ENCODE results near the gene DHRS7B. TPM values are rescaled to one million over a fixed set of nuclear protein-coding genes. Genes with fewer than 3 reads are reported as not detected.

Gene DHRS7B
- total and polyA plus RNA-seq, 11 donors = 20.2 to 45.2 (median 35.7) TPM

DNA sequence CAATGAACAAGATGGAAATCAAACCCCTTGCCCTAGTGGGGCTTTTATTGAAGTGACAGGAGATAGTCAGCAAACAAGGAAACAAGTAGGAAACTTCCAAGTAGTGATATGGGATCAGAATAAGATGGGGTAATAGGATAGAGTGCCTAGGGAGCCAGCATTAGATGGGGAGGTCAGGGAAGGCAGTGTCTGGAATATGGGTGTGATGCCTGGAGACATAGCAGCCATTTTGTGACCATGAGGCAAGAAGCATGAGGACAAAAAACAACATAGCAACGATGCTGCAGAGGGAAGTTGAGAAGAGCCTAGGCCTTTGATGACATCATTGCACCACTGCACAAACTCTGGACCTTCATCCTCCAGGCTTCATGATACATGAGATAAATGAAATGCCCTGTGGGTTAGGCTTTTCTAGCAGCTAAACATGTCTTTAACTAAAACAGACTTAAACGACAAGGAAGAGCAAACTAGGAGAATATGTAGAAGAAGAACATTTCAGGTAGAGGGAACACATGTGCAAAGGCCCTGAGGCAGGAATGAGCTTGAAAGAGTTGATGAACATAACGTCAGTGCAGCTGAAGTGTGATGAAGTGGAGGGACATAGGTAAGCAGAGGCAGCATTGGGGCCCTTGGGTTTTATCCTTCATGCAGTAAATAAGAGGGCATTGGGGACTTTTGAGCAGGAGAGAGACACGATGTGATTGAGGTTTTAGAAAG lies 105.4 kb downstream of the DHRS7B start:
- Histone ChIP-seq H3K36me3 (no peaks in the 10 kb centered on the region), H3K27me3 (no peaks in the 10 kb centered on the region), H3K4me1 (peaks cover 0 to 13% (median 0%) of the 10 kb centered on the region in 12 donors), H3K9me3 (peaks cover 0 to 8% (median 2%) of the 10 kb centered on the region in 12 donors), H3K27ac (no peak overlapping the region), H3K4me3 (no peak overlapping the region)
- DNase-seq (no peak), ATAC-seq (no peak)
- intact Hi-C loops (cut with DNase I) = no loop called here
- TF ChIP-seq CTCF (IDR thresholded peaks at IDR 0.05) (no peak), POLR2A (IDR thresholded peaks at IDR 0.05) (no peak)
- 93 to 96% (median 94%) methylated on average over 4 of the region's 4 CpGs for WGBS, 4 donors

DNA sequence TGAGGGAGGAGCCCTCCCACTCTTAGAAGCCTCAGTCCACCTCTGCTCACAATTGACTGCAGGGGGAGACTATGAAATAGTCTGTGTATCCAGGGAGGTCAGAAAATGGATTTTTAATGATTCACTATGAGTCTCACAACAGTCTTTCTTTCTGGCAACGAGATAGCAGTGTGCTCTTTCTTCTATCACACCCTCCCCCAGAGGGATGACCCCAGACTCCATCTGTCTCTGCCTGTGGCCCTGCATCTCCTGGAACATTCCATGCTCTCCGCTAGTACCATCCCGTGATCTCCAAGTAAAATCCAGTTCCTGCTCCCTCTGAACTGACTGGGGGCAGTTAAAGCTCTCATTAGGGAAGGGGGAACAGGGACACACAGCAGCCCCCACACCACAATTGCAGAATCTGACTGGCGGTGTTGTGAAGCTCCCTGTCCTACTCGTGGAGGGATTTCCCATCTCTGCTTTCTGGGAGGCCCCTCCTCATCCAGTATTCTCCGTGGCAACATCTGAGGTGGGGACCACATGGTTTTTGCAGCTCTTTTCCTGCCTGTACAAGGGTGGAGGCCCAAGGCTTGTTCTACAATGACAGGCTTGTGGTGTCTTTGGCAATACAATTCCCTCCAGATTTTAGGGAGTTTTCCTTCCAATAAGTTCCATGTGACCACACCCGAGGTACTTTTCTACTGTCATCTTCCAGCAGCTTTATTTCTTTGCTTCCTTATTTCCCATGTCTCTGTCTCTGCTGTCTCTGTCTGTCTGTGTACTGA lies 107.0 kb downstream of the DHRS7B start:
- Histone ChIP-seq H3K27ac (peak overlapping the region in 2 of 12 donors; percentile 4 to 25), H3K36me3 (no peaks in the 10 kb centered on the region), H3K4me3 (no peak overlapping the region), H3K9me3 (peaks cover 0 to 8% (median 2%) of the 10 kb centered on the region in 12 donors), H3K27me3 (no peaks in the 10 kb centered on the region), H3K4me1 (peaks cover 0 to 11% (median 0%) of the 10 kb centered on the region in 12 donors)
- TF ChIP-seq CTCF (IDR thresholded peaks at IDR 0.05) (no peak), POLR2A (IDR thresholded peaks at IDR 0.05) (no peak)
- intact Hi-C loops (cut with DNase I) = no loop called here
- DNase-seq (peak in 1 of 5 donors; percentile 20), ATAC-seq (peak; percentile 30 to 66 (median 60))
- 53 to 62% (median 57%) methylated on average over 7 of the region's 7 CpGs for WGBS, 4 donors

DNA sequence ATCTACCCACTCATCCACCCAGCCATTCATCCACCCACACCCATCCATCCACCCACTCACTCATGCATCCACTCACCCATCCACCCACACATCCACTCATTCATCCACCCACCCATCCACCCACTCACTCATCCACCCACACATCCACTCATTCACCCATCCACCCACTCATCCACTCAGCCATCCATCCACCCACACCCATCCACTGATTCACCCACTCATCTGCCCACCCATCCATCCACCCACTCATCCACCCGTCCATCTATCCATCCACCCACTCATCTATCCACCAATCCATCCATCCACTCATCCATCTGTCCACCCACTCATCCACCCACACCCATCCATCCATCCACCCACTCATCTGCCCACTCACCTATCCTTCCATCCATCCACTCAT lies 109.2 kb downstream of the DHRS7B start:
- intact Hi-C loops (cut with DNase I) = no loop called here
- WGBS, 4 donors = 84 to 95% (median 88%) methylated on average over 1 of the region's 1 CpG

More for the DNA sequence above, 109.2 kb downstream of the DHRS7B start:
- H3K4me3 ChIP-seq = no peak overlapping the region
- H3K9me3 ChIP-seq = peaks cover 0 to 8% (median 2%) of the 10 kb centered on the region in 12 donors
- peak in 1 of 5 donors; percentile 4 for DNase-seq
- no peak for ATAC-seq
- TF ChIP-seq POLR2A (IDR thresholded peaks at IDR 0.05) (no peak), CTCF (IDR thresholded peaks at IDR 0.05) (no peak)
- H3K27ac ChIP-seq = no peak overlapping the region
- H3K4me1 ChIP-seq = peaks cover 0 to 15% (median 0%) of the 10 kb centered on the region in 12 donors
- no peaks in the 10 kb centered on the region for H3K27me3 ChIP-seq
- no peaks in the 10 kb centered on the region for H3K36me3 ChIP-seq

Data from heart left ventricle (tissue), 16 donors.